Mucosa of descending colon (tissue), 3 donors: ENCODE results near the gene TREM1. TPM values are rescaled to one million over a fixed set of nuclear protein-coding genes. Genes with fewer than 3 reads are reported as not detected.

Source experiments
- ATAC-seq: fragments of 200-7000 bp; cut with Tn5 transposase; one replicate; pipeline ENCODE4 v1.9.1; 2020; ENCODE audit warnings: mild to moderate bottlenecking, moderate library complexity
- DNase-seq, 3 donors: peaks; one replicate each; pipeline ENCODE4 v3.0.0-alpha.2; 2020
- H3K36me3 ChIP-seq: fragments of 200-600 bp; one replicate; pipeline ENCODE4 v1.8.0; 2021; ENCODE audit warnings: low read depth, mild to moderate bottlenecking
- H3K4me1 ChIP-seq: fragments of 200-600 bp; one replicate; pipeline ENCODE4 v1.8.0; 2021; ENCODE audit warnings: low read depth, mild to moderate bottlenecking
- H3K4me3 ChIP-seq: fragments of 200-600 bp; one replicate; pipeline ENCODE4 v1.8.0; 2021; ENCODE audit warnings: mild to moderate bottlenecking
- H3K9me3 ChIP-seq: fragments of 200-600 bp; one replicate; pipeline ENCODE4 v1.8.0; 2021; ENCODE audit warnings: mild to moderate bottlenecking
- CTCF ChIP-seq: fragments of 200-600 bp; IDR thresholded peaks from one replicate; pipeline ENCODE4 v1.8.0; 2022; ENCODE audit warnings: antibody characterized with exemption, mild to moderate bottlenecking
- intact Hi-C, 2 donors: fragments of 100-400 bp; cut with DNase I in 1 of 2; cut with micrococcal nuclease in 1 of 2; formaldehyde crosslinking; loops; one replicate each; pipeline versions ENCODE4 v1.11.0 to v1.11.1; 2022; cut with DNase I, micrococcal nuclease
- total RNA-seq, 3 donors: library from RNA; stranded (reverse); fragmentation: NEBNext Ultra II Directional in 2 of 3; extraction: Animal tissue kit (Norgen Biotek cat#: 25700) in 2 of 3; gene quantifications; one replicate each; pipeline versions ENCODE4 v1.2.1 to v1.2.4, GENCODE V29; 2021 to 2023
- donor health status: DM: no; HTN: no; CAD: no; lungs with moderate emphysema.
- donor health status: DM: no; HTN: no; CAD: no.
- donor health status: DM: no; HTN: yes; CAD: no.

The TREM1 gene
- total RNA-seq, 3 donors from 2014 or later, result 1.2 to 2.0 TPM; not detected in 1

GRCh38 chr6:41280381-41281057, 6.0 kb downstream of the TREM1 start:
- no peak overlapping the region for H3K4me3 ChIP-seq
- ATAC-seq (no peak), DNase-seq (no peak)
- intact Hi-C loops, result no loop called here
- H3K4me1 ChIP-seq, result no peaks in the 10 kb centered on the region
- TF ChIP-seq CTCF, result no peak
- H3K36me3 ChIP-seq, result no peaks in the 10 kb centered on the region
- H3K9me3 ChIP-seq, result no peaks in the 10 kb centered on the region

GRCh38 chr6:41278699-41279405, 7.6 kb downstream of the TREM1 start:
- Histone ChIP-seq H3K9me3 (no peaks in the 10 kb centered on the region), H3K4me3 (no peak overlapping the region), H3K36me3 (no peaks in the 10 kb centered on the region), H3K4me1 (no peaks in the 10 kb centered on the region)
- intact Hi-C loops, result no loop called here
- peak; percentile 29 for TF ChIP-seq CTCF
- DNase-seq (peak in 2 of 3 donors; percentile 46 to 72), ATAC-seq (peak; percentile 75)

GRCh38 chr6:41277605-41278004, 8.9 kb downstream of the TREM1 start:
- no peaks in the 10 kb centered on the region for H3K9me3 ChIP-seq
- no peaks in the 10 kb centered on the region for H3K36me3 ChIP-seq
- intact Hi-C loops, result no loop called here
- DNase-seq (peak in 1 of 3 donors; percentile 12), ATAC-seq (no peak)
- H3K4me1 ChIP-seq, result no peaks in the 10 kb centered on the region
- H3K4me3 ChIP-seq, result no peak overlapping the region
- no peak for TF ChIP-seq CTCF

- H3K9me3 ChIP-seq, result no peaks in the 10 kb centered on the region
- TF ChIP-seq CTCF, result no peak
- ATAC-seq, result no peak
Measured at GRCh38 chr6:41275489-41275888, 11.0 kb downstream of the TREM1 start.

GRCh38 chr6:41274256-41274655, 12.2 kb downstream of the TREM1 start:
- ATAC-seq (peak; percentile 27), DNase-seq (no peak)
- Histone ChIP-seq H3K9me3 (no peaks in the 10 kb centered on the region), H3K4me3 (no peak overlapping the region), H3K4me1 (no peaks in the 10 kb centered on the region), H3K36me3 (no peaks in the 10 kb centered on the region)
- intact Hi-C loops, result no loop called here
- no peak for TF ChIP-seq CTCF

More at GRCh38 chr6:41275489-41275888, 11.0 kb downstream of the TREM1 start:
- Histone ChIP-seq H3K36me3 (no peaks in the 10 kb centered on the region), H3K4me1 (no peaks in the 10 kb centered on the region), H3K4me3 (no peak overlapping the region)
- no peak for DNase-seq
- intact Hi-C loops, result no loop called here
